Stimulated activated CD8-positive, alpha-beta memory T cell treated with anti-CD3 and anti-CD28 coated beads, Interleukin-12 subunit alpha, Interleukin-12 subunit beta, amount 100 ng/mL, for 4 hours (primary cell): ENCODE data around the gene TMIGD1.

Source experiments
- DNase-seq: peaks from one replicate; pipeline ENCODE4 v3.0.0-alpha.2; 2020; ENCODE audit warnings: low read depth

TMIGD1 gene

GRCh38 chr17:30333503-30334360 lies at the start of gene TMIGD1:
Gene TMIGD1, minus strand, starts transcription at chr17:30334057. Its CDS starts 1,924 bp downstream, at chr17:30332133.
- no peak for DNase-seq

- DNase-seq, result no peak
Observed at GRCh38 chr17:30382345-30382744, 48.5 kb upstream of the TMIGD1 start.

GRCh38 chr17:30381340-30381659 lies 47.4 kb upstream of the TMIGD1 start:
- DNase-seq, result no peak

GRCh38 chr17:30380643-30381339 lies 46.9 kb upstream of the TMIGD1 start:
- DNase-seq, result no peak

GRCh38 chr17:30379903-30380381 lies 46.1 kb upstream of the TMIGD1 start:
- DNase-seq, result no peak

GRCh38 chr17:30379303-30379902 lies 45.5 kb upstream of the TMIGD1 start:
- DNase-seq, result no peak

- DNase-seq, result peak; percentile 96
Observed at GRCh38 chr17:30378825-30379302, 45.0 kb upstream of the TMIGD1 start, which contains the start of gene CPD. Gene CPD, plus strand, starts transcription at chr17:30378927. Its CDS starts 54 bp downstream, at chr17:30378981.

- DNase-seq, result peak; percentile 50
Observed at GRCh38 chr17:30378241-30378824, 44.5 kb upstream of the TMIGD1 start.

- no peak for DNase-seq
Observed at GRCh38 chr17:30377574-30378240, 43.9 kb upstream of the TMIGD1 start.

GRCh38 chr17:30376621-30377452 lies 43.0 kb upstream of the TMIGD1 start:
- peak; percentile 31 for DNase-seq

GRCh38 chr17:30375661-30376060 lies 41.8 kb upstream of the TMIGD1 start:
- DNase-seq, result no peak

GRCh38 chr17:30372755-30373154 lies 38.9 kb upstream of the TMIGD1 start:
- DNase-seq, result no peak

GRCh38 chr17:30369995-30370394 lies 36.1 kb upstream of the TMIGD1 start:
- no peak for DNase-seq

- no peak for DNase-seq
Observed at GRCh38 chr17:30368912-30369720, 35.3 kb upstream of the TMIGD1 start.

- no peak for DNase-seq
Observed at GRCh38 chr17:30366536-30366935, 32.7 kb upstream of the TMIGD1 start.

GRCh38 chr17:30363715-30364202 lies 29.9 kb upstream of the TMIGD1 start:
- DNase-seq, result peak; percentile 65

GRCh38 chr17:30361766-30362279 lies 28.0 kb upstream of the TMIGD1 start:
- DNase-seq, result no peak

GRCh38 chr17:30360086-30360808 lies 26.4 kb upstream of the TMIGD1 start:
- DNase-seq, result no peak
